HEK293 (cell line): ENCODE results near the gene RPL14.

ENCODE experiments used
- CTCF ChIA-PET: fragments of 350-600 bp; formaldehyde crosslinking; extraction: SDS; loops from one replicate; lab custom pipeline; 2021; ENCODE audit warnings: antibody characterized with exemption; lab: Yijun Ruan, JAX
- POLR2A ChIA-PET: fragments of 300-600 bp; formaldehyde crosslinking; extraction: SDS; loops from one replicate; lab custom pipeline; 2020; ENCODE audit warnings: antibody characterized with exemption, inconsistent platforms; lab: Yijun Ruan, JAX
- H3K27ac ChIP-seq: fragments of 200-500 bp; sonication (Bioruptor generic); 2 replicates; pipeline ENCODE4 v1.5.1; 2014; ENCODE audit warnings: low read depth, low read length, control low read depth, inconsistent platforms; ENCODE audit errors: extremely low read depth
- H3K36me3 ChIP-seq, 2 experiments: fragments of 200-500 bp in 1 of 2; sonication (Bioruptor generic) in 1 of 2; 1 replicate in 1 of 2; 2 replicates in 1 of 2; pipeline ENCODE4 v1.5.1; 2014 to 2017; ENCODE audit warnings: inconsistent platforms in 2 of 2, low read length in 2 of 2; ENCODE audit not compliant: control insufficient read depth in 2 of 2, insufficient read depth in 1 of 2
- H3K4me1 ChIP-seq: fragments of 200-500 bp; sonication (Bioruptor generic); 2 replicates; pipeline ENCODE4 v1.5.1; 2014; ENCODE audit warnings: mild to moderate bottlenecking, low read length, inconsistent platforms; ENCODE audit not compliant: control insufficient read depth, insufficient read depth
- H3K4me3 ChIP-seq: 2 replicates; pipeline ENCODE4 v1.5.1; 2011; ENCODE audit warnings: low read depth, mild to moderate bottlenecking, control low read depth, low read length, moderate library complexity
- H3K9me3 ChIP-seq: fragments of 200-500 bp; sonication (Bioruptor generic); 2 replicates; pipeline ENCODE4 v1.5.1; 2014; ENCODE audit warnings: low read depth, low read length, inconsistent platforms; ENCODE audit not compliant: control insufficient read depth, insufficient read depth
- KLF1 ChIP-seq: fragments of 450-650 bp; formaldehyde crosslinking; IDR thresholded peaks from 2 replicates; pipeline ENCODE4 v1.5.1; 2016; ENCODE audit warnings: missing biosample characterization, missing genetic modification characterization
- MZF1 ChIP-seq: fragments of 450-650 bp; formaldehyde crosslinking; IDR thresholded peaks from 2 replicates; pipeline ENCODE4 v1.5.1; 2017; ENCODE audit warnings: missing biosample characterization, missing genetic modification characterization, borderline replicate concordance
- SCRT2 ChIP-seq: fragments of 450-650 bp; formaldehyde crosslinking; IDR thresholded peaks from 2 replicates; pipeline ENCODE4 v1.5.1; 2016; ENCODE audit warnings: missing biosample characterization, missing genetic modification characterization
- SP2 ChIP-seq: fragments of 450-650 bp; formaldehyde crosslinking; IDR thresholded peaks from 2 replicates; pipeline ENCODE4 v1.5.1; 2016; ENCODE audit warnings: missing biosample characterization, missing genetic modification characterization
- SP3 ChIP-seq: fragments of 450-650 bp; formaldehyde crosslinking; IDR thresholded peaks from 2 replicates; pipeline ENCODE4 v1.5.1; 2016; ENCODE audit warnings: missing biosample characterization, missing genetic modification characterization
- SP7 ChIP-seq: fragments of 450-650 bp; formaldehyde crosslinking; IDR thresholded peaks from 2 replicates; pipeline ENCODE4 v1.5.1; 2016; ENCODE audit warnings: missing biosample characterization, missing genetic modification characterization
- YY2 ChIP-seq: fragments of 450-650 bp; formaldehyde crosslinking; IDR thresholded peaks from 2 replicates; pipeline ENCODE4 v1.5.1; 2016; ENCODE audit warnings: missing biosample characterization, missing genetic modification characterization
- ZBTB21 ChIP-seq: fragments of 450-650 bp; formaldehyde crosslinking; IDR thresholded peaks from 2 replicates; pipeline ENCODE4 v1.5.1; 2017; ENCODE audit warnings: missing biosample characterization, missing genetic modification characterization
- ZBTB48 ChIP-seq: fragments of 450-650 bp; formaldehyde crosslinking; IDR thresholded peaks from 2 replicates; pipeline ENCODE4 v1.5.1; 2016; ENCODE audit warnings: missing biosample characterization, missing genetic modification characterization
- ZBTB8A ChIP-seq: fragments of 450-650 bp; formaldehyde crosslinking; IDR thresholded peaks from 2 replicates; pipeline ENCODE4 v1.5.1; 2016; ENCODE audit warnings: missing biosample characterization, missing genetic modification characterization
- ZEB2 ChIP-seq: fragments of 450-650 bp; formaldehyde crosslinking; IDR thresholded peaks from 2 replicates; pipeline ENCODE4 v1.5.1; 2016; ENCODE audit warnings: missing biosample characterization, missing genetic modification characterization
- ZNF2 ChIP-seq: fragments of 450-650 bp; formaldehyde crosslinking; IDR thresholded peaks from 2 replicates; pipeline ENCODE4 v1.5.1; 2016; ENCODE audit warnings: missing biosample characterization, missing genetic modification characterization
- ZNF558 ChIP-seq: fragments of 450-650 bp; formaldehyde crosslinking; IDR thresholded peaks from 2 replicates; pipeline ENCODE4 v1.5.1; 2016; ENCODE audit warnings: missing biosample characterization, missing genetic modification characterization
- ZNF561 ChIP-seq: fragments of 450-650 bp; IDR thresholded peaks from 2 replicates; pipeline ENCODE4 v1.5.1; 2018; ENCODE audit warnings: missing biosample characterization, missing genetic modification characterization, borderline replicate concordance
- ZNF629 ChIP-seq: fragments of 450-650 bp; formaldehyde crosslinking; IDR thresholded peaks from 2 replicates; pipeline ENCODE4 v1.5.1; 2017; ENCODE audit warnings: missing biosample characterization, missing genetic modification characterization
- TF ChIP-seq, protein P1 (sequence below): fragments of 450-650 bp; formaldehyde crosslinking; IDR thresholded peaks from 2 replicates; pipeline ENCODE4 v1.5.1; 2017; ENCODE audit warnings: missing biosample characterization, missing genetic modification characterization
- TF ChIP-seq, protein P2 (sequence below): fragments of 450-650 bp; formaldehyde crosslinking; conservative IDR thresholded peaks from 2 replicates; pipeline ENCODE4 v1.5.1; 2016; ENCODE audit warnings: low read depth, missing biosample characterization, missing genetic modification characterization
- TF ChIP-seq, protein P3 (sequence below): fragments of 450-650 bp; formaldehyde crosslinking; IDR thresholded peaks from 2 replicates; pipeline ENCODE4 v1.5.1; 2016; ENCODE audit warnings: missing biosample characterization, missing genetic modification characterization
- TF ChIP-seq, protein P4 (sequence below): fragments of 450-650 bp; formaldehyde crosslinking; IDR thresholded peaks from 2 replicates; pipeline ENCODE4 v1.5.1; 2016; ENCODE audit warnings: missing biosample characterization, missing genetic modification characterization
- TF ChIP-seq, protein P5 (sequence below): fragments of 450-650 bp; formaldehyde crosslinking; IDR thresholded peaks from 2 replicates; pipeline ENCODE4 v1.5.1; 2016; ENCODE audit warnings: missing biosample characterization, missing genetic modification characterization
- TF ChIP-seq, protein P6 (sequence below): fragments of 450-650 bp; formaldehyde crosslinking; IDR thresholded peaks from 2 replicates; pipeline ENCODE4 v1.5.1; 2016; ENCODE audit warnings: missing biosample characterization, missing genetic modification characterization

Gene RPL14

DNA sequence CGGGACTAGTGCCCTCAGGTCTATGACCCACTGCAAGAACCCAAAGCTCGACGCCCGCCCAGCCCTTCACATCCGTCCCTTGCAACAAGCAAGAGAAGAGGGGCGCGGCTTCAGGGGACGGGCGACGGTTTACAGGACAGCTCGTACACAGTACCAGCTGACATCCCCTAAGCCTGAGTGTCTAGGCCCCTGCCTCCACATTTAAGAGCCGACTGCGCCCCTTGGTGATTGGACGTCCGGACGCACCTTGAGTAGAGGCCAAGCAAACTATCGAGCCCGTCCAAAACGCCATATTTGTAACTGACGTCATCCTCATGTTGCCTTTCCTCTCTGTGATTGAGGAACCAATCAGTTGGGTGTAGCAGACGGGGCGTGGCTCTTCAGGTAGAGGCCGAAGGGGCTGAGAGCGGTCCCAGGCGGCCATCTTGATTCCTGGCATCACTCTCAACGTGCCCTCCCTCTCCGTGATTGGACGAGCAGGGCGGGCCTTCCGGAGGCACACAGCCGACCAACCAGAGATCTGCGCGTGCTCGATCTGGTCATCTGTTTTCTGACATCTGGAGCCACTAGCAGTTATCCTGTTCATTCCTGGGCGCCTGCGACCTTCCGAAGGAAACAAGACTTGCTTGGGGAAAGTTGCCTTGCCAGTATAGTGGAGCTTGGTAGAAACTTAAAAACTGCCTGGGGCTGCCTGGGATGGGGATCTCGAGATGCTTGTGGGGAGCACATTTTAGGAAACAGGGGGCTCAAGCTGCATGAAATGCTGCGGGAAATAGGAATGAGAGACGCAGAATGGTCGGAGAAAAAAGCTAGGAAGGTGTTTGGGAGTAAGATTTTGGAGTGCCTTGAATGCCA is 4.0 kb upstream of the RPL14 start:
- peaks cover 0 to 8% of the 10 kb centered on the region in 2 experiments; a peak in 1 of 3 replicates for H3K36me3 ChIP-seq
- ChIA-PET POLR2A (interaction anchor here (0.6 to 1.8 kb wide), 3 partner anchors 59 to 241 kb away, joined by 3 to 7 read pairs (median 6); partner anchors contain the start of gene ZNF621), CTCF (interaction anchor here (0.6 to 1.0 kb wide), 3 partner anchors 71 to 1233 kb away, joined by 3 read pairs; partner anchors contain the start of gene ZNF621)
- no peaks in the 10 kb centered on the region for H3K4me1 ChIP-seq
- H3K27ac ChIP-seq = peak overlapping the region; percentile 35; the same call in 1 of the 2 replicates
- H3K9me3 ChIP-seq = no peaks in the 10 kb centered on the region
- H3K4me3 ChIP-seq = peak overlapping the region; percentile 83
- TF ChIP-seq, protein P1, sequence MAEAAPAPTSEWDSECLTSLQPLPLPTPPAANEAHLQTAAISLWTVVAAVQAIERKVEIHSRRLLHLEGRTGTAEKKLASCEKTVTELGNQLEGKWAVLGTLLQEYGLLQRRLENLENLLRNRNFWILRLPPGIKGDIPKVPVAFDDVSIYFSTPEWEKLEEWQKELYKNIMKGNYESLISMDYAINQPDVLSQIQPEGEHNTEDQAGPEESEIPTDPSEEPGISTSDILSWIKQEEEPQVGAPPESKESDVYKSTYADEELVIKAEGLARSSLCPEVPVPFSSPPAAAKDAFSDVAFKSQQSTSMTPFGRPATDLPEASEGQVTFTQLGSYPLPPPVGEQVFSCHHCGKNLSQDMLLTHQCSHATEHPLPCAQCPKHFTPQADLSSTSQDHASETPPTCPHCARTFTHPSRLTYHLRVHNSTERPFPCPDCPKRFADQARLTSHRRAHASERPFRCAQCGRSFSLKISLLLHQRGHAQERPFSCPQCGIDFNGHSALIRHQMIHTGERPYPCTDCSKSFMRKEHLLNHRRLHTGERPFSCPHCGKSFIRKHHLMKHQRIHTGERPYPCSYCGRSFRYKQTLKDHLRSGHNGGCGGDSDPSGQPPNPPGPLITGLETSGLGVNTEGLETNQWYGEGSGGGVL (tag by site-specific recombination) = 0 out of 2 replicates have a peak, but pooled peaks have one; percentile 23
- TF ChIP-seq SP2 (tag by site-specific recombination) (peak; percentile 88), ZBTB48 (peak; percentile 94), ZNF558 (tag by site-specific recombination) (no peak), ZNF2 (tag by site-specific recombination) (0 out of 2 replicates have a peak, but pooled peaks have one; percentile 32), ZNF561 (tag by site-specific recombination) (peak; percentile 42; the same call in 1 of the 2 replicates), YY2 (peak; percentile 50; the same call in 1 of the 2 replicates), ZEB2 (tag by site-specific recombination) (0 out of 2 replicates have a peak, but pooled peaks have one; percentile 40), ZBTB8A (tag by site-specific recombination) (peak; percentile 78), MZF1 (tag by site-specific recombination) (0 out of 2 replicates have a peak, but pooled peaks have one; percentile 18), KLF1 (tag by site-specific recombination) (0 out of 2 replicates have a peak, but pooled peaks have one; percentile 12), ZNF629 (tag by site-specific recombination) (peak; percentile 87), SP7 (tag by site-specific recombination) (peak; percentile 67; the same call in 1 of the 2 replicates), SCRT2 (tag by site-specific recombination) (peak; percentile 78), ZBTB21 (tag by site-specific recombination) (peak; percentile 79; the same call in 1 of the 2 replicates), SP3 (tag by site-specific recombination) (peak; percentile 93)
- TF ChIP-seq, protein P2, sequence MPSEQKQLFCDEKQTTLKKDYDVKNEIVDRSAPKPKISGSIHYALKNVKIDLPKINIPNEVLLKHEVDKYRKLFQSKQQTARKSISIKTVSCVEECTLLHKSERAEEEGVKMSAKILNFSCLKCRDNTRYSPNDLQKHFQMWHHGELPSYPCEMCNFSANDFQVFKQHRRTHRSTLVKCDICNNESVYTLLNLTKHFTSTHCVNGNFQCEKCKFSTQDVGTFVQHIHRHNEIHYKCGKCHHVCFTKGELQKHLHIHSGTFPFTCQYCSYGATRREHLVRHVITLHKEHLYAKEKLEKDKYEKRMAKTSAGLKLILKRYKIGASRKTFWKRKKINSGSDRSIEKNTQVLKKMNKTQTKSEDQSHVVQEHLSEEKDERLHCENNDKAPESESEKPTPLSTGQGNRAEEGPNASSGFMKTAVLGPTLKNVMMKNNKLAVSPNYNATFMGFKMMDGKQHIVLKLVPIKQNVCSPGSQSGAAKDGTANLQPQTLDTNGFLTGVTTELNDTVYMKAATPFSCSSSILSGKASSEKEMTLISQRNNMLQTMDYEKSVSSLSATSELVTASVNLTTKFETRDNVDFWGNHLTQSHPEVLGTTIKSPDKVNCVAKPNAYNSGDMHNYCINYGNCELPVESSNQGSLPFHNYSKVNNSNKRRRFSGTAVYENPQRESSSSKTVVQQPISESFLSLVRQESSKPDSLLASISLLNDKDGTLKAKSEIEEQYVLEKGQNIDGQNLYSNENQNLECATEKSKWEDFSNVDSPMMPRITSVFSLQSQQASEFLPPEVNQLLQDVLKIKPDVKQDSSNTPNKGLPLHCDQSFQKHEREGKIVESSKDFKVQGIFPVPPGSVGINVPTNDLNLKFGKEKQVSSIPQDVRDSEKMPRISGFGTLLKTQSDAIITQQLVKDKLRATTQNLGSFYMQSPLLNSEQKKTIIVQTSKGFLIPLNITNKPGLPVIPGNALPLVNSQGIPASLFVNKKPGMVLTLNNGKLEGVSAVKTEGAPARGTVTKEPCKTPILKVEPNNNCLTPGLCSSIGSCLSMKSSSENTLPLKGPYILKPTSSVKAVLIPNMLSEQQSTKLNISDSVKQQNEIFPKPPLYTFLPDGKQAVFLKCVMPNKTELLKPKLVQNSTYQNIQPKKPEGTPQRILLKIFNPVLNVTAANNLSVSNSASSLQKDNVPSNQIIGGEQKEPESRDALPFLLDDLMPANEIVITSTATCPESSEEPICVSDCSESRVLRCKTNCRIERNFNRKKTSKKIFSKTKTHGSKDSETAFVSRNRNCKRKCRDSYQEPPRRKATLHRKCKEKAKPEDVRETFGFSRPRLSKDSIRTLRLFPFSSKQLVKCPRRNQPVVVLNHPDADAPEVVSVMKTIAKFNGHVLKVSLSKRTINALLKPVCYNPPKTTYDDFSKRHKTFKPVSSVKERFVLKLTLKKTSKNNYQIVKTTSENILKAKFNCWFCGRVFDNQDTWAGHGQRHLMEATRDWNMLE (tag by site-specific recombination) = peak; percentile 64
- TF ChIP-seq, protein P3, sequence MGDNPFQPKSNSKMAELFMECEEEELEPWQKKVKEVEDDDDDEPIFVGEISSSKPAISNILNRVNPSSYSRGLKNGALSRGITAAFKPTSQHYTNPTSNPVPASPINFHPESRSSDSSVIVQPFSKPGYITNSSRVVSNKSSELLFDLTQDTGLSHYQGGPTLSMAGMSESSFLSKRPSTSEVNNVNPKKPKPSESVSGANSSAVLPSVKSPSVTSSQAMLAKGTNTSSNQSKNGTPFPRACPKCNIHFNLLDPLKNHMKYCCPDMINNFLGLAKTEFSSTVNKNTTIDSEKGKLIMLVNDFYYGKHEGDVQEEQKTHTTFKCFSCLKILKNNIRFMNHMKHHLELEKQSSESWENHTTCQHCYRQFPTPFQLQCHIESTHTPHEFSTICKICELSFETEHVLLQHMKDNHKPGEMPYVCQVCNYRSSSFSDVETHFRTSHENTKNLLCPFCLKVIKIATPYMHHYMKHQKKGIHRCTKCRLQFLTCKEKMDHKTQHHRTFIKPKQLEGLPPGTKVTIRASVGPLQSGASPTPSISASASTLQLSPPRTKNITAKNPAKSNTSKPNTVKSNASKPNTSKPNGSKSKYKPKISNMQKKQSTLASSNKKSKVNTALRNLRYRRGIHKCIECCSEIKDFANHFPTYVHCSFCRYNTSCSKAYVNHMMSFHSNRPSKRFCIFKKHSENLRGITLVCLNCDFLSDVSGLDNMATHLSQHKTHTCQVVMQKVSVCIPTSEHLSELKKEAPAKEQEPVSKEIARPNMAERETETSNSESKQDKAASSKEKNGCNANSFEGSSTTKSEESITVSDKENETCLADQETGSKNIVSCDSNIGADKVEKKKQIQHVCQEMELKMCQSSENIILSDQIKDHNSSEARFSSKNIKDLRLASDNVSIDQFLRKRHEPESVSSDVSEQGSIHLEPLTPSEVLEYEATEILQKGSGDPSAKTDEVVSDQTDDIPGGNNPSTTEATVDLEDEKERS = no peak
- TF ChIP-seq, protein P4, sequence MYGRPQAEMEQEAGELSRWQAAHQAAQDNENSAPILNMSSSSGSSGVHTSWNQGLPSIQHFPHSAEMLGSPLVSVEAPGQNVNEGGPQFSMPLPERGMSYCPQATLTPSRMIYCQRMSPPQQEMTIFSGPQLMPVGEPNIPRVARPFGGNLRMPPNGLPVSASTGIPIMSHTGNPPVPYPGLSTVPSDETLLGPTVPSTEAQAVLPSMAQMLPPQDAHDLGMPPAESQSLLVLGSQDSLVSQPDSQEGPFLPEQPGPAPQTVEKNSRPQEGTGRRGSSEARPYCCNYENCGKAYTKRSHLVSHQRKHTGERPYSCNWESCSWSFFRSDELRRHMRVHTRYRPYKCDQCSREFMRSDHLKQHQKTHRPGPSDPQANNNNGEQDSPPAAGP (tag by site-specific recombination) = 0 out of 2 replicates have a peak, but pooled peaks have one; percentile 68
- TF ChIP-seq, protein P5, sequence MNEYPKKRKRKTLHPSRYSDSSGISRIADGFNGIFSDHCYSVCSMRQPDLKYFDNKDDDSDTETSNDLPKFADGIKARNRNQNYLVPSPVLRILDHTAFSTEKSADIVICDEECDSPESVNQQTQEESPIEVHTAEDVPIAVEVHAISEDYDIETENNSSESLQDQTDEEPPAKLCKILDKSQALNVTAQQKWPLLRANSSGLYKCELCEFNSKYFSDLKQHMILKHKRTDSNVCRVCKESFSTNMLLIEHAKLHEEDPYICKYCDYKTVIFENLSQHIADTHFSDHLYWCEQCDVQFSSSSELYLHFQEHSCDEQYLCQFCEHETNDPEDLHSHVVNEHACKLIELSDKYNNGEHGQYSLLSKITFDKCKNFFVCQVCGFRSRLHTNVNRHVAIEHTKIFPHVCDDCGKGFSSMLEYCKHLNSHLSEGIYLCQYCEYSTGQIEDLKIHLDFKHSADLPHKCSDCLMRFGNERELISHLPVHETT (tag by site-specific recombination) = no peak
- TF ChIP-seq, protein P6, sequence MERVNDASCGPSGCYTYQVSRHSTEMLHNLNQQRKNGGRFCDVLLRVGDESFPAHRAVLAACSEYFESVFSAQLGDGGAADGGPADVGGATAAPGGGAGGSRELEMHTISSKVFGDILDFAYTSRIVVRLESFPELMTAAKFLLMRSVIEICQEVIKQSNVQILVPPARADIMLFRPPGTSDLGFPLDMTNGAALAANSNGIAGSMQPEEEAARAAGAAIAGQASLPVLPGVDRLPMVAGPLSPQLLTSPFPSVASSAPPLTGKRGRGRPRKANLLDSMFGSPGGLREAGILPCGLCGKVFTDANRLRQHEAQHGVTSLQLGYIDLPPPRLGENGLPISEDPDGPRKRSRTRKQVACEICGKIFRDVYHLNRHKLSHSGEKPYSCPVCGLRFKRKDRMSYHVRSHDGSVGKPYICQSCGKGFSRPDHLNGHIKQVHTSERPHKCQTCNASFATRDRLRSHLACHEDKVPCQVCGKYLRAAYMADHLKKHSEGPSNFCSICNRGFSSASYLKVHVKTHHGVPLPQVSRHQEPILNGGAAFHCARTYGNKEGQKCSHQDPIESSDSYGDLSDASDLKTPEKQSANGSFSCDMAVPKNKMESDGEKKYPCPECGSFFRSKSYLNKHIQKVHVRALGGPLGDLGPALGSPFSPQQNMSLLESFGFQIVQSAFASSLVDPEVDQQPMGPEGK (tag by site-specific recombination) = 0 out of 2 replicates have a peak, but pooled peaks have one; percentile 15
